Colonic mucosa (tissue), 4 donors: Measurements from ENCODE around the gene POU4F3. TPM values are rescaled to one million over a fixed set of nuclear protein-coding genes. Genes with fewer than 3 reads are reported as not detected.
A peak's percentile ranks its signal among the peaks of the same experiment; 100 is the strongest.

Experiments
- DNase-seq: peaks from one replicate; pipeline ENCODE4 v3.0.0-alpha.2; 2020
- H3K27ac ChIP-seq: fragments of 200-600 bp; one replicate; pipeline ENCODE4 v1.8.0; 2021
- H3K27me3 ChIP-seq: fragments of 200-600 bp; one replicate; pipeline ENCODE4 v1.8.0; 2021
- H3K36me3 ChIP-seq: fragments of 200-600 bp; one replicate; pipeline ENCODE4 v1.8.0; 2021
- H3K4me1 ChIP-seq: fragments of 200-600 bp; one replicate; pipeline ENCODE4 v1.8.0; 2021; ENCODE audit warnings: mild to moderate bottlenecking
- H3K4me3 ChIP-seq: fragments of 200-600 bp; one replicate; pipeline ENCODE4 v1.8.0; 2021
- H3K9ac ChIP-seq, 2 donors: one replicate each; pipeline ENCODE4 v1.7.0; 2013; ENCODE audit warnings: control low read depth in 2 of 2, low read depth in 2 of 2, low read length in 2 of 2
- H3K9me3 ChIP-seq: fragments of 200-600 bp; one replicate; pipeline ENCODE4 v1.8.0; 2021
- intact Hi-C: fragments of 100-400 bp; cut with DNase I; formaldehyde crosslinking; loops from one replicate; pipeline ENCODE4 v1.14.1; 2022
- total RNA-seq, 2 donors: library from RNA; stranded (reverse); fragmentation: NEBNext Ultra II Directional in 1 of 2; extraction: Animal tissue kit (Norgen Biotek cat#: 25700) in 1 of 2; gene quantifications; one replicate each; pipeline ENCODE4 v1.2.1, GENCODE V29; 2021
- TF ChIP-seq, protein P1 (sequence below): fragments of 200-600 bp; IDR thresholded peaks from one replicate; pipeline ENCODE4 v1.8.0; 2022; ENCODE audit warnings: antibody characterized with exemption, mild to moderate bottlenecking
- donor health status: healthy.
- donor health status: DM: no; HTN: no; CAD: no.
- donor health status: DM: no; HTN: no; CAD: no.

Gene POU4F3
- total RNA-seq, 2 donors from 2014 or later, result not detected

GRCh38 chr5:146339715-146340259 lies 1.1 kb downstream of the POU4F3 start:
- no peak overlapping the region for H3K4me3 ChIP-seq
- intact Hi-C loops, result no loop called here

DNA sequence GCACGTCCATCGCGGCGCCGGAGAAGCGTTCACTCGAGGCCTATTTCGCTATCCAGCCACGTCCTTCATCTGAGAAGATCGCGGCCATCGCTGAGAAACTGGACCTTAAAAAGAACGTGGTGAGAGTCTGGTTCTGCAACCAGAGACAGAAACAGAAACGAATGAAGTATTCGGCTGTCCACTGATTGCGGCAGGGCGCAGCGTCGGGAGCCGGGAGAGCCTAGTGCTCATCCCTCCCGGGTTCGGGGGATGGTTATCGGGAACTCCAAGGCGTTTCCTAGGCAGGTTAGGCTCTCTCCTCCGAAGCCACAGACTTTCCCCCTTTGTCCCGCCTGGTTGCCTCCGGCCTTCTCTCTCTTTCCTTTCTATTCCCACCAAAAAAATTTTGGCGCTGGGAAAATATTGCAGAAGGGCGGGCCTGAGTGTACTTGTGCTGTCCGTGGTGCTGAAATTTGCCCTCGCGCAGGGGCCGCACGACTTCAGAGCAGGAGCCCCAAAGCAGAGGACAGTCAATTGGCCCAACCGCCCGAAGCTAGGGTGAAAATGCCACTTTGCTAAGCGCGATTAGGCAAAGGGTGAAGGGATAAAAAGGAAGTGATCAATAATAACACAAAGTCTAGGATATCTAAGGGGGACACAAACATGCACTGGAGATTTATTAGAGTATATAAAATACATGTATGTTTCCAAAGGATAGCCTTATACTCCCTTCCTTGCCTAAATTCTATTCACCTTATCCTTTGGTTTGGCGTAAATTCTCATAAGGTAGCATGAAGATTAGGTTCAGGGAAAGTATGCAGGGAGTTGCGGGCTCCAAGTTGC lies 1.8 kb downstream of the POU4F3 start:
- intact Hi-C loops, result no loop called here
- Histone ChIP-seq H3K27me3 (peaks cover 91% of the 10 kb centered on the region), H3K4me3 (no peak overlapping the region), H3K9me3 (no peaks in the 10 kb centered on the region), H3K9ac (no peak overlapping the region), H3K4me1 (peaks cover 3% of the 10 kb centered on the region), H3K36me3 (no peaks in the 10 kb centered on the region), H3K27ac (no peak overlapping the region)
- TF ChIP-seq, protein P1, sequence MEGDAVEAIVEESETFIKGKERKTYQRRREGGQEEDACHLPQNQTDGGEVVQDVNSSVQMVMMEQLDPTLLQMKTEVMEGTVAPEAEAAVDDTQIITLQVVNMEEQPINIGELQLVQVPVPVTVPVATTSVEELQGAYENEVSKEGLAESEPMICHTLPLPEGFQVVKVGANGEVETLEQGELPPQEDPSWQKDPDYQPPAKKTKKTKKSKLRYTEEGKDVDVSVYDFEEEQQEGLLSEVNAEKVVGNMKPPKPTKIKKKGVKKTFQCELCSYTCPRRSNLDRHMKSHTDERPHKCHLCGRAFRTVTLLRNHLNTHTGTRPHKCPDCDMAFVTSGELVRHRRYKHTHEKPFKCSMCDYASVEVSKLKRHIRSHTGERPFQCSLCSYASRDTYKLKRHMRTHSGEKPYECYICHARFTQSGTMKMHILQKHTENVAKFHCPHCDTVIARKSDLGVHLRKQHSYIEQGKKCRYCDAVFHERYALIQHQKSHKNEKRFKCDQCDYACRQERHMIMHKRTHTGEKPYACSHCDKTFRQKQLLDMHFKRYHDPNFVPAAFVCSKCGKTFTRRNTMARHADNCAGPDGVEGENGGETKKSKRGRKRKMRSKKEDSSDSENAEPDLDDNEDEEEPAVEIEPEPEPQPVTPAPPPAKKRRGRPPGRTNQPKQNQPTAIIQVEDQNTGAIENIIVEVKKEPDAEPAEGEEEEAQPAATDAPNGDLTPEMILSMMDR, result no peak
- peak; percentile 39 for DNase-seq

More at GRCh38 chr5:146339715-146340259, 1.1 kb downstream of the POU4F3 start:
- H3K4me1 ChIP-seq, result peaks cover under 1% of the 10 kb centered on the region
- TF ChIP-seq, protein P1, result no peak
- H3K27me3 ChIP-seq, result peaks cover 84% of the 10 kb centered on the region
- DNase-seq, result no peak
- no peaks in the 10 kb centered on the region for H3K9me3 ChIP-seq
- no peaks in the 10 kb centered on the region for H3K36me3 ChIP-seq
- H3K9ac ChIP-seq, result no peak overlapping the region
- H3K27ac ChIP-seq, result no peak overlapping the region

GRCh38 chr5:146341854-146342253 lies 3.2 kb downstream of the POU4F3 start:
- H3K27ac ChIP-seq, result no peak overlapping the region
- DNase-seq, result no peak
- TF ChIP-seq, protein P1, result no peak
- H3K9ac ChIP-seq, result no peak overlapping the region
- H3K27me3 ChIP-seq, result peaks cover 91% of the 10 kb centered on the region
- intact Hi-C loops, result no loop called here
- no peaks in the 10 kb centered on the region for H3K36me3 ChIP-seq
- H3K4me1 ChIP-seq, result peaks cover 3% of the 10 kb centered on the region
- H3K9me3 ChIP-seq, result no peaks in the 10 kb centered on the region
- no peak overlapping the region for H3K4me3 ChIP-seq

- H3K27ac ChIP-seq, result no peak overlapping the region
- H3K4me3 ChIP-seq, result no peak overlapping the region
- H3K9me3 ChIP-seq, result no peaks in the 10 kb centered on the region
- DNase-seq, result no peak
- TF ChIP-seq, protein P1, result no peak
- intact Hi-C loops, result no loop called here
- H3K9ac ChIP-seq, result no peak overlapping the region
- H3K4me1 ChIP-seq, result peaks cover 3% of the 10 kb centered on the region
- peaks cover 84% of the 10 kb centered on the region for H3K27me3 ChIP-seq
- H3K36me3 ChIP-seq, result no peaks in the 10 kb centered on the region
These were observed 3.9 kb downstream of the POU4F3 start for GRCh38 chr5:146342519-146342881.

DNA sequence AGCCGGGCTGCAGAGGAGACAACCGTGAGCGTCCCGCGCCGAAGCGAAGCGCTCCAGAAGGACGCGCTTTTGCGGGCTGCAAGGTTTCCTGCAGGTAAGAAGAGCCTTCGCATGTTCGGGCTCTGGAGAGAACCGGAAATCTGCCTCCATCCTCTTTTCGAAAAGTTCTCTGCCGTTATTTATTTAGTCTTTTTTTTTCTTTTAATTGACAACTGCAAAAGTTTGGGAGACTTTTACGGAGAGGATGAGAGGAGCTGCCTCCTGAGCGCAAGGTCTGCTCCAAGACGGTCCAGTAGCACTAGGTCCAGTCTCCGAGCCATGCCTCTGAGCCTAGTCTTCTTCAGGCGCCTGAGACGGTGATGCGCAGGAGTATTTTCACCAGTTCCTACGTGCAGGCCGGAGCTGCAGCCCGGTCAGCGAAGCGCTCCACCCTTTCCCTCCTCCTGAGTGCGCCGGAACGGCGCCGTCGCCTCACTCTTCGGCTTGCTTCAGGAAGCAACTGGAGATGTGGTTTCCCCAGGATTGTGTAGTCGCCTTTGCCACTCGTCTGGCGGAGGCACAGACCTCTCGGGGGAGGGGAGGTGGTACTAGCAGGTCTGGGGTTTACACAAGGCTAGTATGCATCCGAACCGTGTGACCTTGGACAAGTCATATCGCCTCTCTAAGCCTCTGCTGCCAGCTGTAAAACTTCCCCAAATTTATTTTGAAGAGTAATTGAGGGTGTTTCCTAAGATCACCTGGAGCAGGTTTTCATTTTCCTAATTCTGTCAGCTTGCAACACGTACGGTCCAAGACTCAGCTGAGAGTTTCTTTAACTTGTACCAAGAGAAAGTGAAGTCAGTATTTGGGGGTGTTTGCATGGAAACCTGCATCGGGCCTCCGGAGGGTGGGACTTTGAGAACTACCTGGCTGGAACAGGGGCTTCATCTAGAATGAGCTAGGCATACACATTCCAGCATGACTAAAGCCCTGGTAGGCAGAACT lies 4.5 kb downstream of the POU4F3 start:
- Histone ChIP-seq H3K4me1 (peaks cover 3% of the 10 kb centered on the region), H3K4me3 (no peak overlapping the region), H3K9ac (no peak overlapping the region), H3K9me3 (no peaks in the 10 kb centered on the region), H3K27me3 (peaks cover 78% of the 10 kb centered on the region), H3K36me3 (no peaks in the 10 kb centered on the region), H3K27ac (no peak overlapping the region)
- DNase-seq, result no peak
- intact Hi-C loops, result no loop called here
- TF ChIP-seq, protein P1, result no peak
